H1 (cell line): ENCODE measurements around the gene MASP1. TPM values are rescaled to one million over a fixed set of nuclear protein-coding genes. Genes with fewer than 3 reads are reported as not detected.

ENCODE experiments used
- CTCF ChIA-PET: fragments of 300-600 bp; sonication (Branson Sonifier 250); formaldehyde crosslinking; loops from one replicate; lab custom pipeline; 2021; ENCODE audit not compliant: partially characterized antibody; lab: Charles Lee
- POLR2A ChIA-PET: fragments of 300-600 bp; sonication (Branson Sonifier 250); formaldehyde crosslinking; loops from one replicate; lab custom pipeline; 2021; ENCODE audit warnings: inconsistent platforms; ENCODE audit not compliant: partially characterized antibody; lab: Charles Lee
- DNase-seq, 2 experiments: peaks; one replicate each; pipeline versions ENCODE4 v3.0.0 to v3.0.0-alpha.2; 2010 to 2022; ENCODE audit warnings: low spot score in 2 of 2, low read depth in 1 of 2, mixed read lengths in 1 of 2
- FAIRE-seq: peaks from 2 replicates; lab custom pipeline; 2011; peaks lifted over from hg19 to GRCh38; lab: Jason Lieb, UNC
- H2AFZ ChIP-seq: 2 replicates; pipeline ENCODE4 v1.8.1; 2012; ENCODE audit warnings: low read length, inconsistent platforms
- H2AK5ac ChIP-seq: 2 replicates; pipeline ENCODE4 v1.6.1; 2013; ENCODE audit warnings: low read depth, low read length
- H2BK120ac ChIP-seq: replicated peaks from 2 replicates; pipeline ENCODE3; 2013; ENCODE audit warnings: low read depth, low read length, inconsistent platforms
- H2BK12ac ChIP-seq: 2 replicates; pipeline ENCODE4 v1.6.1; 2013; ENCODE audit warnings: low read depth, low read length
- H2BK15ac ChIP-seq: 2 replicates; pipeline ENCODE4 v1.6.1; 2013; ENCODE audit warnings: low read length
- H2BK20ac ChIP-seq: 2 replicates; pipeline ENCODE4 v1.6.1; 2013; ENCODE audit warnings: low read length
- H2BK5ac ChIP-seq: 2 replicates; pipeline ENCODE4 v1.6.1; 2013; ENCODE audit warnings: low read depth, low read length
- H3K14ac ChIP-seq: 2 replicates; pipeline ENCODE4 v1.6.1; 2013; ENCODE audit warnings: inconsistent platforms; ENCODE audit not compliant: insufficient read length
- H3K18ac ChIP-seq: 2 replicates; pipeline ENCODE4 v1.6.1; 2013; ENCODE audit warnings: low read length; ENCODE audit errors: extremely low read depth
- H3K23ac ChIP-seq: 2 replicates; pipeline ENCODE4 v1.6.1; 2013; ENCODE audit warnings: inconsistent platforms; ENCODE audit not compliant: insufficient read length
- H3K23me2 ChIP-seq: 2 replicates; pipeline ENCODE4 v1.6.1; 2013; ENCODE audit warnings: low read depth, low read length
- H3K27ac ChIP-seq: 2 replicates; pipeline ENCODE4 v1.6.1; 2011; ENCODE audit warnings: low read depth, low read length, inconsistent platforms
- H3K27me3 ChIP-seq, 4 experiments: replicated peaks in 1 of 4; 1 replicate in 1 of 4; 2 replicates in 3 of 4; pipeline versions ENCODE4 v1.6.1 to v1.8.1; 2011 to 2013; ENCODE audit warnings: low read length in 3 of 4, mild to moderate bottlenecking in 3 of 4, inconsistent platforms in 2 of 4, mixed read lengths in 2 of 4, moderate library complexity in 1 of 4; ENCODE audit not compliant: control insufficient read depth in 3 of 4, insufficient read depth in 3 of 4; ENCODE audit errors: extremely low read depth in 1 of 4
- H3K36me3 ChIP-seq, 4 experiments: 2 replicates each; pipeline versions ENCODE4 v1.6.1 to v1.8.1; 2011 to 2013; ENCODE audit warnings: mild to moderate bottlenecking in 4 of 4, low read length in 3 of 4, moderate library complexity in 2 of 4, control low read depth in 1 of 4, inconsistent platforms in 1 of 4; ENCODE audit not compliant: insufficient read depth in 4 of 4, control insufficient read depth in 2 of 4
- H3K4ac ChIP-seq: replicated peaks from 2 replicates; pipeline ENCODE3; 2013; ENCODE audit warnings: low read length, low read depth, mixed read lengths, inconsistent platforms; ENCODE audit not compliant: insufficient read length
- H3K4me1 ChIP-seq, 4 experiments: replicated peaks in 1 of 4; 1 replicate in 1 of 4; 2 replicates in 3 of 4; pipeline versions ENCODE4 v1.6.1 to v1.8.1; 2011 to 2013; ENCODE audit warnings: low read length in 3 of 4, inconsistent platforms in 2 of 4, mixed read lengths in 1 of 4; ENCODE audit not compliant: insufficient read depth in 4 of 4, control insufficient read depth in 3 of 4
- H3K4me2 ChIP-seq, 2 experiments: 2 replicates each; pipeline versions ENCODE4 v1.6.1 to v1.8.1; 2011 to 2013; ENCODE audit warnings: low read depth in 2 of 2, low read length in 2 of 2, control low read depth in 1 of 2, inconsistent platforms in 1 of 2, mild to moderate bottlenecking in 1 of 2; ENCODE audit not compliant: insufficient read depth in 1 of 2
- H3K4me3 ChIP-seq, 4 experiments: fragments of 200-600, 300-600 bp in 1 of 4; sonication (generic), shearing (Covaris generic), sonication (Bioruptor Twin) in 1 of 4; 2 replicates each; pipeline versions ENCODE4 v1.5.1 to v1.8.1; 2011 to 2016; ENCODE audit warnings: low read length in 4 of 4, low read depth in 3 of 4, control low read depth in 2 of 4, inconsistent platforms in 2 of 4, mild to moderate bottlenecking in 2 of 4, mixed read lengths in 1 of 4, moderate library complexity in 1 of 4; ENCODE audit not compliant: insufficient read depth in 2 of 4; ENCODE audit errors: extremely low read depth in 1 of 4
- H3K56ac ChIP-seq: replicated peaks from 2 replicates; pipeline ENCODE3; 2013; ENCODE audit warnings: low read depth, mild to moderate bottlenecking, mixed read lengths, low read length, inconsistent platforms; ENCODE audit not compliant: insufficient read length
- H3K79me1 ChIP-seq: 2 replicates; pipeline ENCODE4 v1.6.1; 2013; ENCODE audit warnings: low read depth, low read length, control low read depth
- H3K79me2 ChIP-seq, 2 experiments: 2 replicates each; pipeline versions ENCODE4 v1.6.1 to v1.8.1; 2012 to 2013; ENCODE audit warnings: low read length in 2 of 2, mild to moderate bottlenecking in 2 of 2, inconsistent platforms in 1 of 2; ENCODE audit not compliant: insufficient read depth in 2 of 2, control insufficient read depth in 1 of 2
- H3K9ac ChIP-seq, 4 experiments: replicated peaks in 1 of 4; 1 replicate in 1 of 4; 2 replicates in 3 of 4; pipeline versions ENCODE4 v1.6.1 to v1.8.1; 2011 to 2013; ENCODE audit warnings: low read depth in 3 of 4, low read length in 3 of 4, control low read depth in 2 of 4, mild to moderate bottlenecking in 2 of 4, moderate library complexity in 2 of 4, inconsistent platforms in 1 of 4; ENCODE audit errors: extremely low read depth in 1 of 4
- H3K9me3 ChIP-seq, 2 experiments: 2 replicates each; pipeline versions ENCODE4 v1.6.1 to v1.8.1; 2012 to 2013; ENCODE audit warnings: mild to moderate bottlenecking in 2 of 2, moderate library complexity in 2 of 2, control low read depth in 1 of 2, inconsistent platforms in 1 of 2, low read depth in 1 of 2, low read length in 1 of 2, mixed read lengths in 1 of 2; ENCODE audit not compliant: insufficient read depth in 2 of 2
- H4K20me1 ChIP-seq, 2 experiments: replicated peaks in 1 of 2; 2 replicates each; pipeline versions ENCODE3 to v1.8.1; 2011 to 2013; ENCODE audit warnings: inconsistent platforms in 2 of 2, low read length in 2 of 2, mild to moderate bottlenecking in 1 of 2; ENCODE audit not compliant: insufficient read depth in 2 of 2, control insufficient read depth in 1 of 2
- H4K5ac ChIP-seq: 2 replicates; pipeline ENCODE4 v1.6.1; 2013; ENCODE audit warnings: low read length, low read depth, mixed read lengths, inconsistent platforms; ENCODE audit not compliant: insufficient read length
- H4K8ac ChIP-seq: 2 replicates; pipeline ENCODE4 v1.8.0; 2013; ENCODE audit warnings: mild to moderate bottlenecking, moderate library complexity, low read length, inconsistent platforms; ENCODE audit not compliant: insufficient read depth; ENCODE audit errors: extremely low read depth
- H4K91ac ChIP-seq: replicated peaks from 2 replicates; pipeline ENCODE3; 2013; ENCODE audit warnings: low read length, mixed read lengths, inconsistent platforms; ENCODE audit not compliant: insufficient read length
- BCL11A ChIP-seq, 2 experiments: IDR thresholded peaks; one replicate each; pipeline ENCODE4 v1.6.1; 2011; ENCODE audit warnings: low read depth in 2 of 2, low read length in 2 of 2, mild to moderate bottlenecking in 2 of 2
- BRCA1 ChIP-seq: IDR thresholded peaks from 2 replicates; pipeline ENCODE4 v1.6.1; 2012; ENCODE audit warnings: low read depth, low read length, improper control_type of control experiment
- CREB1 ChIP-seq: IDR thresholded peaks from 2 replicates; pipeline ENCODE4 v1.6.1; 2012; ENCODE audit warnings: inconsistent platforms
- EZH2 ChIP-seq: fragments of 200-600 bp; sonication (generic); IDR thresholded peaks from 2 replicates; pipeline ENCODE4 v1.7.1; 2012; ENCODE audit warnings: low read depth, mild to moderate bottlenecking, moderate library complexity, low read length, inconsistent platforms; ENCODE audit not compliant: severe bottlenecking
- JUN ChIP-seq: IDR thresholded peaks from 2 replicates; pipeline ENCODE4 v1.6.1; 2011; ENCODE audit warnings: low read depth, mild to moderate bottlenecking, improper control_type of control experiment, low read length
- MAFK ChIP-seq: IDR thresholded peaks from 2 replicates; pipeline ENCODE4 v1.6.1; 2012; ENCODE audit warnings: low read depth, mild to moderate bottlenecking, improper control_type of control experiment, low read length
- POU5F1 ChIP-seq: IDR thresholded peaks from 2 replicates; pipeline ENCODE4 v1.6.1; 2011; ENCODE audit warnings: low read depth, mild to moderate bottlenecking, low read length, moderate library complexity
- RXRA ChIP-seq: IDR thresholded peaks from 2 replicates; pipeline ENCODE4 v1.6.1; 2011; ENCODE audit warnings: low read depth, mild to moderate bottlenecking, low read length, moderate library complexity; ENCODE audit not compliant: insufficient read depth
- SIN3A ChIP-seq, 2 experiments: IDR thresholded peaks in 1 of 2; conservative IDR thresholded peaks in 1 of 2; 2 replicates each; pipeline ENCODE4 v1.6.1; 2011 to 2012; ENCODE audit warnings: low read length in 2 of 2, improper control_type of control experiment in 1 of 2, low read depth in 1 of 2, mild to moderate bottlenecking in 1 of 2
- SRF ChIP-seq: IDR thresholded peaks from 2 replicates; pipeline ENCODE4 v1.6.1; 2011; ENCODE audit warnings: mild to moderate bottlenecking, low read depth, low read length, moderate library complexity
- TAF1 ChIP-seq: IDR thresholded peaks from 2 replicates; pipeline ENCODE4 v1.6.1; 2011; ENCODE audit warnings: mild to moderate bottlenecking, low read depth, low read length
- TAF7 ChIP-seq: optimal IDR thresholded peaks from 2 replicates; pipeline ENCODE3; 2011; ENCODE audit warnings: low read depth, mild to moderate bottlenecking, inconsistent platforms, low read length, moderate library complexity, borderline replicate concordance
- WGBS, 2 experiments: shearing (Covaris generic) in 1 of 2; methylation state at CpG; one replicate each; pipeline versions ENCODE4 v1.1.6 to v1.1.7; 2013 to 2015; ENCODE audit warnings: low lambda C conversion rate in 2 of 2, mixed read lengths in 2 of 2, inconsistent platforms in 1 of 2, low coverage in 1 of 2, missing lambda C conversion rate in 1 of 2; ENCODE audit not compliant: insufficient replicate concordance in 2 of 2, insufficient coverage in 1 of 2, insufficient read length in 1 of 2; ENCODE audit errors: extremely low coverage in 1 of 2, missing lambda C conversion rate in 1 of 2; 5-methylcytosine and 5-hydroxymethylcytosine counted together
- polyA plus RNA-seq, 7 experiments: library from polyadenylated mRNA; depleted of rRNA in 3 of 7; stranded (reverse) in 5 of 7; unstranded in 2 of 7; fragments of >200 nt in 5 of 7; fragments of 200-250 nt in 2 of 7; gene quantifications; 1 replicate in 5 of 7; 2 replicates in 1 of 7; 4 replicates in 1 of 7; pipeline versions ENCODE4 v1.2.1 to v1.2.3, GENCODE V29; 2011 to 2013; ENCODE audit warnings: missing spikeins in 2 of 7, mixed read lengths in 2 of 7
- total RNA-seq: library from RNA; stranded (reverse); fragmentation: NEBNext Ultra II Directional; extraction: Animal tissue kit (Norgen Biotek cat#: 25700); gene quantifications from 2 replicates; pipeline ENCODE4 v1.2.1, GENCODE V29; 2021
- TF ChIP-seq, protein P1 (sequence below): IDR thresholded peaks from 2 replicates; pipeline ENCODE4 v1.6.1; 2012; ENCODE audit warnings: low read length, inconsistent platforms

Gene MASP1
- total and polyA plus RNA-seq, 2 of the 8 experiments (the other 6 are each of a cell fraction or from before 2014, with no cell fraction given) = 2.7 to 3.5 TPM

- Histone ChIP-seq H3K4me3 (no peak overlapping the region), H2BK12ac (no peak overlapping the region), H2BK5ac (no peak overlapping the region), H2BK20ac (no peak overlapping the region), H3K36me3 (no peaks in the 10 kb centered on the region), H3K27me3 (peaks cover 0 to 3% (median 0%) of the 10 kb centered on the region in 4 experiments; a peak in 3 of 7 replicates), H3K23me2 (peaks cover 8% of the 10 kb centered on the region), H2AFZ (no peak overlapping the region), H3K9me3 (no peaks in the 10 kb centered on the region), H4K5ac (no peak overlapping the region), H3K27ac (no peak overlapping the region), H3K4me1 (peaks cover 3 to 15% (median 8%) of the 10 kb centered on the region in 4 experiments; a peak in 6 of 7 replicates), H3K56ac (no peak overlapping the region), H2BK15ac (no peak overlapping the region), H3K18ac (no peak overlapping the region), H4K20me1 (no peaks in the 10 kb centered on the region), H3K79me2 (no peaks in the 10 kb centered on the region), H3K4ac (no peak overlapping the region), H3K23ac (no peak overlapping the region), H2AK5ac (no peak overlapping the region), H3K4me2 (no peak overlapping the region), H2BK120ac (no peak overlapping the region), H4K8ac (no peak overlapping the region), H3K79me1 (no peaks in the 10 kb centered on the region), H3K9ac (no peak overlapping the region), H3K14ac (no peak overlapping the region), H4K91ac (no peak overlapping the region)
- DNase-seq (no peak), FAIRE-seq (peak; percentile 19)
- WGBS, 2 experiments = 81% methylated on average over 3 of the region's 3 CpGs; no CpG with 5 or more reads in 1 of the 2 experiments
- CTCF ChIA-PET = interaction anchor here (0.8 to 9.6 kb wide), 11 partner anchors 11 to 383 kb away, joined by 3 to 86 read pairs (median 15); no protein-coding TSS in a partner anchor
- POLR2A ChIA-PET = interaction anchor here (2.4 kb wide), 1 partner anchor 23 kb away, joined by 4 read pairs; no protein-coding TSS in a partner anchor
- TF ChIP-seq MAFK (no peak), TAF7 (no peak), RXRA (no peak), JUN (no peak), CREB1 (no peak), SIN3A (conservative IDR thresholded peaks at IDR 0.05 in 1 of 2, IDR thresholded peaks at IDR 0.05 in 1 of 2; ENCODE audit: low read depth in 1 of 2, low read length in 2 of 2) (no peak), SRF (no peak), POU5F1 (no peak), EZH2 (no peak), BRCA1 (no peak), TAF1 (no peak), BCL11A (IDR thresholded peaks at IDR 0.05; ENCODE audit: low read depth in 2 of 2, low read length in 2 of 2) (no peak)
- TF ChIP-seq, protein P1, sequence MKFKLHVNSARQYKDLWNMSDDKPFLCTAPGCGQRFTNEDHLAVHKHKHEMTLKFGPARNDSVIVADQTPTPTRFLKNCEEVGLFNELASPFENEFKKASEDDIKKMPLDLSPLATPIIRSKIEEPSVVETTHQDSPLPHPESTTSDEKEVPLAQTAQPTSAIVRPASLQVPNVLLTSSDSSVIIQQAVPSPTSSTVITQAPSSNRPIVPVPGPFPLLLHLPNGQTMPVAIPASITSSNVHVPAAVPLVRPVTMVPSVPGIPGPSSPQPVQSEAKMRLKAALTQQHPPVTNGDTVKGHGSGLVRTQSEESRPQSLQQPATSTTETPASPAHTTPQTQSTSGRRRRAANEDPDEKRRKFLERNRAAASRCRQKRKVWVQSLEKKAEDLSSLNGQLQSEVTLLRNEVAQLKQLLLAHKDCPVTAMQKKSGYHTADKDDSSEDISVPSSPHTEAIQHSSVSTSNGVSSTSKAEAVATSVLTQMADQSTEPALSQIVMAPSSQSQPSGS = no peak
Measured at GRCh38 chr3:187296058-187296457, 4.5 kb upstream of the MASP1 start.
